DND-41 (cell line): ENCODE data around the gene RBL2.

ENCODE experiments used
- ATAC-seq: fragments of 200-7000 bp; cut with Tn5 transposase; 3 replicates; pipeline ENCODE4 v1.9.1; 2021; ENCODE audit warnings: low read depth; ENCODE audit not compliant: insufficient read depth
- DNase-seq: peaks from one replicate; pipeline ENCODE4 v3.0.0-alpha.2; 2020
- H2AFZ ChIP-seq: 2 replicates; pipeline ENCODE4 v1.6.0; 2012; ENCODE audit warnings: low read depth, low read length
- H3K27ac ChIP-seq: 2 replicates; pipeline ENCODE4 v1.5.1; 2012; ENCODE audit warnings: low read length, inconsistent platforms
- H3K27me3 ChIP-seq: fragments of 200-600 bp; sonication (generic); 2 replicates; pipeline ENCODE4 v1.6.0; 2012; ENCODE audit warnings: low read length, mild to moderate bottlenecking, inconsistent platforms; ENCODE audit not compliant: insufficient read depth, poor library complexity
- H3K36me3 ChIP-seq: 2 replicates; pipeline ENCODE4 v1.5.1; 2012; ENCODE audit warnings: low read length, inconsistent platforms; ENCODE audit not compliant: insufficient read depth
- H3K4me1 ChIP-seq: 2 replicates; pipeline ENCODE4 v1.5.1; 2012; ENCODE audit warnings: mild to moderate bottlenecking, low read length; ENCODE audit not compliant: insufficient read depth
- H3K4me2 ChIP-seq: 2 replicates; pipeline ENCODE4 v1.6.0; 2012; ENCODE audit warnings: mild to moderate bottlenecking, moderate library complexity, low read length, inconsistent platforms; ENCODE audit not compliant: insufficient read depth
- H3K4me3 ChIP-seq, 2 experiments: fragments of 200-600 bp in 1 of 2; shearing (Covaris generic) in 1 of 2; 2 replicates each; pipeline ENCODE4 v1.5.1; 2012 to 2016; ENCODE audit warnings: inconsistent platforms in 2 of 2, low read length in 2 of 2, mild to moderate bottlenecking in 2 of 2, low read depth in 1 of 2, moderate library complexity in 1 of 2
- H3K79me2 ChIP-seq: 2 replicates; pipeline ENCODE4 v1.6.0; 2012; ENCODE audit warnings: low read length, inconsistent platforms; ENCODE audit not compliant: insufficient read depth
- H3K9ac ChIP-seq: 2 replicates; pipeline ENCODE4 v1.6.0; 2012; ENCODE audit warnings: low read depth, mild to moderate bottlenecking, inconsistent platforms, low read length, moderate library complexity
- H3K9me3 ChIP-seq: 2 replicates; pipeline ENCODE4 v1.5.1; 2012; ENCODE audit warnings: low read length, moderate library complexity, mild to moderate bottlenecking, inconsistent platforms; ENCODE audit not compliant: insufficient read depth, severe bottlenecking
- H4K20me1 ChIP-seq: 2 replicates; pipeline ENCODE4 v1.6.0; 2012; ENCODE audit warnings: low read length; ENCODE audit not compliant: insufficient read depth
- CTCF ChIP-seq: IDR thresholded peaks from 2 replicates; pipeline ENCODE4 v1.5.1; 2012; ENCODE audit warnings: borderline replicate concordance, low read length, moderate library complexity, mild to moderate bottlenecking; ENCODE audit not compliant: poor library complexity, severe bottlenecking; ENCODE audit errors: extremely low read depth
- EZH2 ChIP-seq: IDR thresholded peaks from 3 replicates; pipeline ENCODE4 v1.6.1; 2012; ENCODE audit warnings: borderline replicate concordance, low read depth, mild to moderate bottlenecking, moderate library complexity, low read length, inconsistent platforms; ENCODE audit not compliant: severe bottlenecking

RBL2 gene

GRCh38 chr16:53413864-53414263 lies 20.4 kb upstream of the RBL2 start:
- Histone ChIP-seq H3K36me3 (no peaks in the 10 kb centered on the region), H3K9me3 (no peaks in the 10 kb centered on the region), H3K9ac (no peak overlapping the region), H3K79me2 (no peaks in the 10 kb centered on the region), H2AFZ (no peak overlapping the region), H3K27me3 (no peaks in the 10 kb centered on the region), H3K4me3 (no peak overlapping the region), H3K4me2 (no peak overlapping the region), H3K4me1 (no peaks in the 10 kb centered on the region), H3K27ac (no peak overlapping the region), H4K20me1 (no peaks in the 10 kb centered on the region)
- no peak for TF ChIP-seq EZH2
- no peak for TF ChIP-seq CTCF
- ATAC-seq (no peak), DNase-seq (no peak)

- Histone ChIP-seq H3K4me1 (no peaks in the 10 kb centered on the region), H3K9ac (no peak overlapping the region), H3K36me3 (no peaks in the 10 kb centered on the region), H2AFZ (no peak overlapping the region), H3K9me3 (no peaks in the 10 kb centered on the region), H3K27ac (no peak overlapping the region), H3K4me2 (no peak overlapping the region), H3K27me3 (no peaks in the 10 kb centered on the region), H3K4me3 (no peak overlapping the region), H3K79me2 (no peaks in the 10 kb centered on the region), H4K20me1 (no peaks in the 10 kb centered on the region)
- no peak for DNase-seq
- TF ChIP-seq CTCF (no peak), EZH2 (no peak)
- no peak for ATAC-seq
Measured at GRCh38 chr16:53414381-53414780, 19.9 kb upstream of the RBL2 start.

GRCh38 chr16:53415504-53415903 lies 18.8 kb upstream of the RBL2 start:
- no peak for TF ChIP-seq CTCF
- no peak for TF ChIP-seq EZH2
- H3K9ac ChIP-seq: no peak overlapping the region
- no peaks in the 10 kb centered on the region for H3K27me3 ChIP-seq
- H4K20me1 ChIP-seq: no peaks in the 10 kb centered on the region
- DNase-seq: no peak
- H3K9me3 ChIP-seq: peaks cover 5% of the 10 kb centered on the region
- H3K4me2 ChIP-seq: no peak overlapping the region
- H2AFZ ChIP-seq: no peak overlapping the region
- H3K36me3 ChIP-seq: no peaks in the 10 kb centered on the region
- no peak overlapping the region for H3K27ac ChIP-seq
- no peak for ATAC-seq
- H3K4me1 ChIP-seq: no peaks in the 10 kb centered on the region
- no peak overlapping the region for H3K4me3 ChIP-seq
- H3K79me2 ChIP-seq: no peaks in the 10 kb centered on the region

GRCh38 chr16:53417011-53417410 lies 17.3 kb upstream of the RBL2 start:
- H3K36me3 ChIP-seq: no peaks in the 10 kb centered on the region
- no peak overlapping the region for H3K4me2 ChIP-seq
- DNase-seq (no peak), ATAC-seq (no peak)
- no peak for TF ChIP-seq CTCF
- TF ChIP-seq EZH2: no peak
- no peak overlapping the region for H2AFZ ChIP-seq
- H3K9me3 ChIP-seq: peaks cover 5% of the 10 kb centered on the region
- no peak overlapping the region for H3K9ac ChIP-seq
- no peak overlapping the region for H3K27ac ChIP-seq
- no peaks in the 10 kb centered on the region for H3K79me2 ChIP-seq
- H4K20me1 ChIP-seq: no peaks in the 10 kb centered on the region
- H3K4me3 ChIP-seq: no peak overlapping the region
- H3K4me1 ChIP-seq: no peaks in the 10 kb centered on the region
- no peaks in the 10 kb centered on the region for H3K27me3 ChIP-seq
